KMS-11 (cell line): Measurements from ENCODE around the gene MLLT10.

Source experiments
- H2AFZ ChIP-seq: fragments of 200-600 bp; sonication (generic); 2 replicates; pipeline ENCODE4 v1.6.1; 2016; ENCODE audit warnings: antibody characterized with exemption, mixed run types, low read depth
- H3K27ac ChIP-seq: fragments of 200-600 bp; sonication (generic); 2 replicates; pipeline ENCODE4 v1.6.1; 2016; ENCODE audit warnings: mild to moderate bottlenecking, mixed run types
- H3K27me3 ChIP-seq: fragments of 200-600 bp; sonication (generic); 2 replicates; pipeline ENCODE4 v1.6.1; 2017; ENCODE audit warnings: mild to moderate bottlenecking, low read depth, mixed run types, moderate library complexity; ENCODE audit not compliant: insufficient read depth
- H3K36me3 ChIP-seq: fragments of 200-600 bp; sonication (generic); 2 replicates; pipeline ENCODE4 v1.6.1; 2017; ENCODE audit warnings: mild to moderate bottlenecking, mixed run types; ENCODE audit not compliant: insufficient read depth
- H3K4me1 ChIP-seq: fragments of 200-600 bp; sonication (generic); 2 replicates; pipeline ENCODE4 v1.6.1; 2016; ENCODE audit warnings: mild to moderate bottlenecking, low read depth, mixed run types; ENCODE audit not compliant: poor library complexity, severe bottlenecking
- H3K4me2 ChIP-seq: fragments of 200-600 bp; sonication (generic); 2 replicates; pipeline ENCODE4 v1.7.0; 2016; ENCODE audit warnings: mild to moderate bottlenecking, mixed run types
- H3K4me3 ChIP-seq: fragments of 200-600 bp; sonication (generic); IDR thresholded peaks from 2 replicates; pipeline ENCODE4 v1.6.1; 2017; ENCODE audit warnings: low read depth, low read length, mixed read lengths; ENCODE audit not compliant: insufficient read depth
- H3K79me2 ChIP-seq: fragments of 200-600 bp; sonication (generic); 2 replicates; pipeline ENCODE4 v1.6.1; 2016; ENCODE audit warnings: low read depth, mixed run types; ENCODE audit not compliant: insufficient read depth
- H3K9ac ChIP-seq: fragments of 200-600 bp; sonication (generic); 2 replicates; pipeline ENCODE4 v1.6.1; 2016; ENCODE audit warnings: mild to moderate bottlenecking, mixed run types
- H4K20me1 ChIP-seq: fragments of 200-600 bp; sonication (generic); 2 replicates; pipeline ENCODE4 v1.6.1; 2016; ENCODE audit warnings: mild to moderate bottlenecking, mixed run types; ENCODE audit not compliant: insufficient read depth
- TF ChIP-seq, protein P1 (sequence below): fragments of 200-600 bp; sonication (generic); conservative IDR thresholded peaks from 2 replicates; pipeline ENCODE4 v1.6.1; 2017; ENCODE audit warnings: low read depth, mild to moderate bottlenecking, antibody characterized with exemption, low read length, moderate library complexity, mixed read lengths

MLLT10 gene

DNA sequence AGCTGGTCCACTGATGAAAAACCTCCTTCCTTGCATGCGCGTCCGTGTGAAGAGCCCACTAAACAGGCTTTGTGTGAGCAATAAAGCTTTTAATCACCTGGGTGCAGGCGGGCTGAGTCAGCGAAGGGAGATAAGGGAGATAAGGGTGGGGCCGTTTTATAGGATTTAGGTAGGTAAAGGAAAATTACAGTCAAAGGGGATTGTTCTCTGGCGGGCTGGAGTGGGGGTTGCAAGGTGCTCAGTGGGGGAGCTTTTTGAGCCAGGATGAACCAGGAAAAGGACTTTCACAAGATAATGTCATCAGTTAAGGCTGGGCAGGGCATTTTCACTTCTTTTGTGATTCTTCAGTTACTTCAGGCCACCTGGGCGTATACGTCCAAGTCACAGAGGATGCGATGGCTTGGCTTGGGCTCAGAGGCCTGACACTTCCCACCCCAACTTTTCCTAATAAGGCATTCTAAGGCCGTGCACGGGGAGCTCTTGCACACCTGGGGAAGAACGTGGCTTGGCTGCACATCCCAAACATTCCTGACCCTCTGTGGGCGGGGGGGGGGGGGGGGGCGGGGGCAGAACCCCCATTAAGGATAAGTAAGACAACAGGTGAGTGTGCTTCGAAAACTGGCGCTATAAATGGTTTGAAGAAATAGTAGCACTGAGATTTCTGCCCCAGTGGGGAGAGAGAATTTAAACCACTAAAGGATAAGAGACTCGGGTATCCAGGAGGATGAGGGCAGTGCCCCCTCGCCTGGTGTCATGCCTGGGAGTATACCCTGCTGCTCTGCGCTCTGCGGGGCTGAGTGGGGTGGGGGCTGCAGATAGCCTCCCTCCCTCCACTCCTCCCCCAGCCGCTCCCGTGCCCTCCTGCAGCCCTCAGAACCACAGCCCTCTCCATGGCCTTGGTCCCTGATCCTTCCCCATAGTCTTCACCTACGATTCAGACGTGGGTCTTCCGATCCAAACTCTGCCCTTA is 217.6 kb downstream of the MLLT10 start:
- Histone ChIP-seq H3K27me3 (no peaks in the 10 kb centered on the region), H2AFZ (no peak overlapping the region), H3K4me3 (no peak overlapping the region), H4K20me1 (no peaks in the 10 kb centered on the region), H3K27ac (no peak overlapping the region), H3K9ac (no peak overlapping the region), H3K36me3 (no peaks in the 10 kb centered on the region), H3K4me1 (no peaks in the 10 kb centered on the region), H3K4me2 (no peak overlapping the region), H3K79me2 (no peaks in the 10 kb centered on the region)
- TF ChIP-seq, protein P1, sequence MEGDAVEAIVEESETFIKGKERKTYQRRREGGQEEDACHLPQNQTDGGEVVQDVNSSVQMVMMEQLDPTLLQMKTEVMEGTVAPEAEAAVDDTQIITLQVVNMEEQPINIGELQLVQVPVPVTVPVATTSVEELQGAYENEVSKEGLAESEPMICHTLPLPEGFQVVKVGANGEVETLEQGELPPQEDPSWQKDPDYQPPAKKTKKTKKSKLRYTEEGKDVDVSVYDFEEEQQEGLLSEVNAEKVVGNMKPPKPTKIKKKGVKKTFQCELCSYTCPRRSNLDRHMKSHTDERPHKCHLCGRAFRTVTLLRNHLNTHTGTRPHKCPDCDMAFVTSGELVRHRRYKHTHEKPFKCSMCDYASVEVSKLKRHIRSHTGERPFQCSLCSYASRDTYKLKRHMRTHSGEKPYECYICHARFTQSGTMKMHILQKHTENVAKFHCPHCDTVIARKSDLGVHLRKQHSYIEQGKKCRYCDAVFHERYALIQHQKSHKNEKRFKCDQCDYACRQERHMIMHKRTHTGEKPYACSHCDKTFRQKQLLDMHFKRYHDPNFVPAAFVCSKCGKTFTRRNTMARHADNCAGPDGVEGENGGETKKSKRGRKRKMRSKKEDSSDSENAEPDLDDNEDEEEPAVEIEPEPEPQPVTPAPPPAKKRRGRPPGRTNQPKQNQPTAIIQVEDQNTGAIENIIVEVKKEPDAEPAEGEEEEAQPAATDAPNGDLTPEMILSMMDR = no peak

DNA sequence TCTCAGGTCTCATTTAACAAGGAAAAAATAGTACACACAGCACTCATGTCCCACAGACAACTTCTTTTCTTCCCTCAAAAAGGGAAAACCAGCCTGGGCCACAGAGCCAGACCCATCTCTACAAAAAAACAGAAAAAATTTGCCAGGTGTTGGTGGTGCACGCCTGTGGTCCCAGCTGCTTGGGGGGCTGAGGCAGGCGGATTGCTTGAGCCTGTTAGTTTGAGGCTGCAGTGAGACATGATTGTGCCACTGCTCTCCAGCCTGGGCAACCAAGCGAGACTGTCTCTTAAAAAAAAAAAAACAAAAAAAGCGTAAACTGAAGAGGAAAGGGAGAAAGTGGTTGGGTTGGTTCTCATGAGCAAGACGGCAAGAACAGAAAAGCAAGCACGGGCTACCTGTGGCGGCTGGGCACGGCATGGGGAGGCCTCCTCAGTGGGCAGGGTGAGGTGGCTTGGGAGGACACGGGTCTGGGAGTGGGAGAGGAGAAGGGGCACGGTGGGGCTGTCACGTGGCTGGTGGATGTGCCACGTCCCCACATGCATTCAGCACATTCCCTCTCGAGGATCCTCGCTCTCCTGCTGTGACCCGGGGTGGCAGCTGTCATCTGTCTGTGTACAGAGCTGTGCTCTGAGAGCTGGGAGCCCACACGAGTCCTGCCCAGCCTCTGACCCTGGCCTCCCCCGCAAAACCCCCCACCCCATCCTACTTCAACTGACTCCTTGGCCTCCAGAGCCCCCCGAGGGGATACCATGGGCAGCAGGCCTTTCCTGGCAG is 219.7 kb downstream of the MLLT10 start:
- Histone ChIP-seq H3K4me3 (no peak overlapping the region), H3K27ac (no peak overlapping the region), H4K20me1 (no peaks in the 10 kb centered on the region), H3K4me2 (no peak overlapping the region), H3K9ac (no peak overlapping the region), H3K27me3 (no peaks in the 10 kb centered on the region), H3K4me1 (peaks cover 13% of the 10 kb centered on the region), H3K36me3 (no peaks in the 10 kb centered on the region), H2AFZ (no peak overlapping the region), H3K79me2 (no peaks in the 10 kb centered on the region)
- TF ChIP-seq, protein P1 = no peak

DNA sequence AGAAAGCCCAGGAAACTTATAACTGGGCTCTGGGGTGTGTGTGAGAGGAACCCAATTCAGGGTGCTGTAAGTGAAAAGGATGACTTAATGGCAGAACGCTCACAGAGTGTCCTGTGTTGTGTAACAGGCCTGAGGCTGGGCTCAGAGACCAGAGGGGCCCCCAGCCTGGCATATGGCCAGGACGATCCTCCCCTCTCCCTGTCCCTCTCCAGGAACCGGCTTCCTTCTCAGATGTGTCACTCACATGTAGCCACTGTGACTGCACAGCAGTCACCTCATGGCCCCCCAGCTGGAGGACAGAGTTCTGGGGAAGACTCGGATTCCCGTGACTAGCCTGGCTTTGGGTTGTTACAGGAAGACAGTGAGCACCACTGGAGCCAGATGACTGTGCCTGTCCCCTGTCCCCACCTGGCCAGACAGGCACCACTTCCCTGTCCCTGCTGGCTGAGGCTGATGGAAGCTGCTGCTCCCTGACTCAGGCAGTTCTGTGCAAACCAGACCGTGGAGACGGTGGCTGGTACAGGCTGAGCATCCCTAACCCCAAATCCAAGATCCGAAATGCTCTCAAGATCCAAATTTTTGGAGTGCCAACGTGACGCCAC is 220.5 kb downstream of the MLLT10 start:
- H2AFZ ChIP-seq = no peak overlapping the region
- no peak overlapping the region for H3K4me2 ChIP-seq
- H3K9ac ChIP-seq = no peak overlapping the region
- H3K27me3 ChIP-seq = no peaks in the 10 kb centered on the region
- H3K79me2 ChIP-seq = no peaks in the 10 kb centered on the region
- H3K4me1 ChIP-seq = peaks cover 13% of the 10 kb centered on the region
- H4K20me1 ChIP-seq = no peaks in the 10 kb centered on the region
- H3K36me3 ChIP-seq = no peaks in the 10 kb centered on the region
- H3K27ac ChIP-seq = no peak overlapping the region
- TF ChIP-seq, protein P1 = no peak
- H3K4me3 ChIP-seq = no peak overlapping the region

DNA sequence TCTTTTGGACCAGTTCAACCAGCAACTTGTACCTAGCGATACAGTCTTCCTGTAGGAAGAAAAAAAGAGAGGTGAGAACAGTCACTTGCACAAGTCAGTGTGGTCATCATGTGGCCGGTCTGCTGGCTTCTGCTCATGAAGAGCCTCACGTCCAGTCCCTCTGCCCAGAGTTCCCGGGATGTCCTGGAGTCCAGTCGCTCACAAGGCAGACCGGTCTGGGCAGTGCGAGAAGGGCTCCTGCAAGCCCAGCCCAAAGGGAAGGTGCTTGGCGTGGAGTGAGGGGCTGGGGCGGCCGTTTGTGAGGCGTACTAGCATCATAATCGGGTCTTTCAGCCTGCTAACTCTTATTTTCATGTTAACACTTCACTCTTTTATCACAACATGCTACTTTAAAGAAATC is 222.7 kb downstream of the MLLT10 start:
- H4K20me1 ChIP-seq = no peaks in the 10 kb centered on the region
- no peaks in the 10 kb centered on the region for H3K79me2 ChIP-seq
- H3K27me3 ChIP-seq = no peaks in the 10 kb centered on the region
- H3K4me3 ChIP-seq = no peak overlapping the region
- no peak overlapping the region for H3K27ac ChIP-seq
- TF ChIP-seq, protein P1 = no peak
- no peak overlapping the region for H3K4me2 ChIP-seq
- no peak overlapping the region for H3K9ac ChIP-seq
- H3K36me3 ChIP-seq = no peaks in the 10 kb centered on the region
- H3K4me1 ChIP-seq = peaks cover 13% of the 10 kb centered on the region
- H2AFZ ChIP-seq = no peak overlapping the region
